Measurements from ENCODE around the gene FARS2.

FARS2 gene

GRCh38 chr6:5605937-5606336, 344.6 kb downstream of the FARS2 start:
- H3K36me3 ChIP-seq (ENCODE audit: insufficient read depth, low read length): no peaks in the 10 kb centered on the region
- no peaks in the 10 kb centered on the region for H4K20me1 ChIP-seq (ENCODE audit: insufficient read depth, low read length)
- H3K27ac ChIP-seq (ENCODE audit: low read length): no peak overlapping the region
- no peak overlapping the region for H3K4me3 ChIP-seq (ENCODE audit: low read depth in 1 of 2, low read length in 2 of 2)
- no peak overlapping the region for H3K9ac ChIP-seq (ENCODE audit: low read depth, low read length)
- H2AFZ ChIP-seq (ENCODE audit: low read depth, low read length): no peak overlapping the region
- TF ChIP-seq EZH2 (IDR thresholded peaks at IDR 0.05; ENCODE audit: borderline replicate concordance, low read depth, low read length, severe bottlenecking) (no peak), CTCF (IDR thresholded peaks at IDR 0.05; ENCODE audit: borderline replicate concordance, extremely low read depth, low read length, poor library complexity, severe bottlenecking) (no peak)
- no peaks in the 10 kb centered on the region for H3K4me1 ChIP-seq (ENCODE audit: insufficient read depth, low read length)
- no peak overlapping the region for H3K4me2 ChIP-seq (ENCODE audit: insufficient read depth, low read length)
- ATAC-seq (ENCODE audit: insufficient read depth, low read depth) (no peak), DNase-seq (no peak)
- H3K9me3 ChIP-seq (ENCODE audit: insufficient read depth, low read length, severe bottlenecking): no peaks in the 10 kb centered on the region
- no peaks in the 10 kb centered on the region for H3K79me2 ChIP-seq (ENCODE audit: insufficient read depth, low read length)
- H3K27me3 ChIP-seq (ENCODE audit: insufficient read depth, low read length, poor library complexity): no peaks in the 10 kb centered on the region

DNA sequence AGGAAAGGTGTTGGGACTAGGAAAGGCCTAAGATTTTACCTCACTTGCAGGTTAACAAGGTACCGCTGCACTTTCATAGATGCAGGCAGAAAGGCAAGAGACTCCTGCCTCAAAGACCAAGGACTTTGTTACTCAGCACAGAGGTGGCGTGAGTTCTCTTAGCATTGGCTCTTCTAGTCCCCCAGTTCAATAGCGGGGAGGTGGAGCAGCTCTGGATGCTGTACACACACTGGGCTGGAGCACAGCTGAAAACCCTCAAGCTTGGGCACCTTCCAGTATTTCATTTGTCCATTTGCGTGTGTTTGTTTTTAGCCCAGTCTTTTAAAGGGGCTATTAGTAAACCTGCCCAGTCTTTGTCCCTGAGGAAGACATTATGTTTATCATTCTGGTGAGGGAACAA, 345.2 kb downstream of the FARS2 start:
- H3K27me3 ChIP-seq (ENCODE audit: insufficient read depth, low read length, poor library complexity): no peaks in the 10 kb centered on the region
- no peak overlapping the region for H3K4me3 ChIP-seq (ENCODE audit: low read depth in 1 of 2, low read length in 2 of 2)
- no peaks in the 10 kb centered on the region for H3K4me1 ChIP-seq (ENCODE audit: insufficient read depth, low read length)
- no peaks in the 10 kb centered on the region for H3K79me2 ChIP-seq (ENCODE audit: insufficient read depth, low read length)
- H3K27ac ChIP-seq (ENCODE audit: low read length): no peak overlapping the region
- ATAC-seq (ENCODE audit: insufficient read depth, low read depth) (no peak), DNase-seq (no peak)
- H4K20me1 ChIP-seq (ENCODE audit: insufficient read depth, low read length): no peaks in the 10 kb centered on the region
- TF ChIP-seq CTCF (IDR thresholded peaks at IDR 0.05; ENCODE audit: borderline replicate concordance, extremely low read depth, low read length, poor library complexity, severe bottlenecking): no peak
- TF ChIP-seq EZH2 (IDR thresholded peaks at IDR 0.05; ENCODE audit: borderline replicate concordance, low read depth, low read length, severe bottlenecking): no peak
- no peak overlapping the region for H2AFZ ChIP-seq (ENCODE audit: low read depth, low read length)
- no peak overlapping the region for H3K4me2 ChIP-seq (ENCODE audit: insufficient read depth, low read length)
- no peaks in the 10 kb centered on the region for H3K9me3 ChIP-seq (ENCODE audit: insufficient read depth, low read length, severe bottlenecking)
- no peak overlapping the region for H3K9ac ChIP-seq (ENCODE audit: low read depth, low read length)
- H3K36me3 ChIP-seq (ENCODE audit: insufficient read depth, low read length): no peaks in the 10 kb centered on the region

DNA sequence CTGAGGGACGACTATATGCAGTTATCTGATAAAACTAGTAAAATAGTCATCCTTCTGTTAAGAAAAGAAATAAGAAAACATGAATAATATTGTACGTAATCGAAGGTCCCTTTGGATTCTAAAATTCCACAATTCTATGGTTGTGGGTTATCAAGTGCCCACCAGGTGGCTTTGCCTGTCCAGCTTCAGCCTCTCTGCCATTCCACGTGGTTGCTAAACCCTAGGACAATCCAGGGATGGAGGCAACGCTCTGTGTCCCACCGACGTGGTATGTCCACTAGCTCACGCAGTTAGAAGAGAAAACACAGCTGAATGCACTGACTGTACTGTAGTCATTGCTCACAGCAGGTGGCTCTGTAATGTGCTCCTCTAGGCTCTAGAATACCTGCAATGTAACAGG, 349.3 kb downstream of the FARS2 start:
- Histone ChIP-seq H3K27me3 (ENCODE audit: insufficient read depth, low read length, poor library complexity) (no peaks in the 10 kb centered on the region), H3K36me3 (ENCODE audit: insufficient read depth, low read length) (no peaks in the 10 kb centered on the region), H3K9ac (ENCODE audit: low read depth, low read length) (no peak overlapping the region), H3K4me1 (ENCODE audit: insufficient read depth, low read length) (no peaks in the 10 kb centered on the region), H3K4me2 (ENCODE audit: insufficient read depth, low read length) (no peak overlapping the region), H3K27ac (ENCODE audit: low read length) (no peak overlapping the region), H2AFZ (ENCODE audit: low read depth, low read length) (no peak overlapping the region), H3K79me2 (ENCODE audit: insufficient read depth, low read length) (no peaks in the 10 kb centered on the region), H3K9me3 (ENCODE audit: insufficient read depth, low read length, severe bottlenecking) (no peaks in the 10 kb centered on the region), H4K20me1 (ENCODE audit: insufficient read depth, low read length) (no peaks in the 10 kb centered on the region), H3K4me3 (ENCODE audit: low read depth in 1 of 2, low read length in 2 of 2) (no peak overlapping the region)
- TF ChIP-seq CTCF (IDR thresholded peaks at IDR 0.05; ENCODE audit: borderline replicate concordance, extremely low read depth, low read length, poor library complexity, severe bottlenecking): no peak
- no peak for TF ChIP-seq EZH2 (IDR thresholded peaks at IDR 0.05; ENCODE audit: borderline replicate concordance, low read depth, low read length, severe bottlenecking)
- ATAC-seq (ENCODE audit: insufficient read depth, low read depth): no peak
- DNase-seq: no peak

GRCh38 chr6:5617179-5617578, 355.9 kb downstream of the FARS2 start:
- H3K27ac ChIP-seq (ENCODE audit: low read length): no peak overlapping the region
- H3K4me3 ChIP-seq (ENCODE audit: low read depth in 1 of 2, low read length in 2 of 2): no peak overlapping the region
- TF ChIP-seq CTCF (IDR thresholded peaks at IDR 0.05; ENCODE audit: borderline replicate concordance, extremely low read depth, low read length, poor library complexity, severe bottlenecking) (no peak), EZH2 (IDR thresholded peaks at IDR 0.05; ENCODE audit: borderline replicate concordance, low read depth, low read length, severe bottlenecking) (no peak)
- no peaks in the 10 kb centered on the region for H3K9me3 ChIP-seq (ENCODE audit: insufficient read depth, low read length, severe bottlenecking)
- H4K20me1 ChIP-seq (ENCODE audit: insufficient read depth, low read length): no peaks in the 10 kb centered on the region
- H3K9ac ChIP-seq (ENCODE audit: low read depth, low read length): no peak overlapping the region
- no peaks in the 10 kb centered on the region for H3K36me3 ChIP-seq (ENCODE audit: insufficient read depth, low read length)
- H3K4me2 ChIP-seq (ENCODE audit: insufficient read depth, low read length): no peak overlapping the region
- ATAC-seq (ENCODE audit: insufficient read depth, low read depth) (no peak), DNase-seq (no peak)
- H2AFZ ChIP-seq (ENCODE audit: low read depth, low read length): no peak overlapping the region
- no peaks in the 10 kb centered on the region for H3K27me3 ChIP-seq (ENCODE audit: insufficient read depth, low read length, poor library complexity)
- H3K79me2 ChIP-seq (ENCODE audit: insufficient read depth, low read length): no peaks in the 10 kb centered on the region
- no peaks in the 10 kb centered on the region for H3K4me1 ChIP-seq (ENCODE audit: insufficient read depth, low read length)
